ENCODE data around the gene PLCB1. TPM values are rescaled to one million over a fixed set of nuclear protein-coding genes. Genes with fewer than 3 reads are reported as not detected.
"Not testable (repeated sequence)": the region's sequence is repeated elsewhere in the genome, so short reads cannot be mapped to it uniquely, and the experiment has no call there.

PLCB1 gene
- total RNA-seq, 1 experiment from 2014 or later, result 0.06 TPM

DNA sequence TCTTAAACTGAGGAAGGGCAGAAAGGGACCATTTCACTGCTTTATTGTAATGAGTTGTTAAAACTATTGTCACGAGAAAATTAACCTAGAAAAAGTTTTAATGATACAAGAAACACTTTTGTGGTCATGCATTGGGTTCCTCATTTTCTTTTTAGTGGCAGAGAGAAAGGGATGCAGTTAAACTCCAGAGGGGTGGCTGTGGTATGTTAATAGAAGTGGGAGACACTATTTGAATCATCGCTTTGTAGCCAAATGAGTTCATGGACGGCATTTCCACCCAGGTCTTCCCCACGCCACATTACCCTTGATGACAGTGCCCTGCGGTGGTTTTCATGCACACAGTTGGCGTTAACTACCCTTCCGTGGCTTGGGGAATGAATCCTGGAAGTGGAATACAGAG lies 235.6 kb downstream of the PLCB1 start:
- DNase-seq (ENCODE audit: low read depth), result no peak

DNA sequence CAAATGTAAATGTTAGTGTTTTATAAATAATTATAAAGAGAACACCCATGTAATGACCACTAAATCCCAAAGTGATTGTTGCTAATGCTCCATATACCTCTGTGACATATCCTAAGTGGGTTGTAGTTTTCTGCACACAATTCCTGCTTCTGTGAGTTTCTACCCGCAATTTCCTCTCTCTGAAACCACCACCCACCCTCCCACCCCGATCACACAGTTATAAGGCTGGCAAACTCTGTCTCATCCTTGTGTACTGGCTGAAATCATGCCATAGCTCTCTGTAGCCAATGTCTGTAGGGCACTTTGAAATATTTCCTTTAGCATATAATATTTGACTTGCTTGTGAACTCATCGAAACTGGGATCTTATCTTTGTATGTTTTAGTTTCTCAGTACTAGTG lies 236.6 kb downstream of the PLCB1 start:
- DNase-seq (ENCODE audit: low read depth), result no peak

DNA sequence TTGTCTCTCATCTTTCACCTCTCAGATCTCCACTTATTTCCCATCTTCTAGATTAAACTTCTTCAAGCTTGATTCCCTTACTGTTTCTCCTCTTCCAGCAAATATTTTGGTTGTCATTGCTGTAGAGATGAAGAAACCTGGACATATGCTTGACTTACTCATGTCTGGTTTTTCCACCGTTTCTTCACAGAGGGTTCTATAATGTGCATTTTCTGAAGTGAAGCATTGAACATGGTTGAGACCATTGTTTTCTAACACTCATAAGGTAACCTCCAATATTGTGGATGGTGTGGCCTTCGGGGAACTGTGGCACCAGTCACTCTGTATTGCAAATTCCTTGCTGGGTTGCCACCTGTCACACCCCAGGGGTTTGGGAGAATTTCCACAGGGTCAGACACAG lies 237.2 kb downstream of the PLCB1 start:
- no peak for DNase-seq (ENCODE audit: low read depth)

DNA sequence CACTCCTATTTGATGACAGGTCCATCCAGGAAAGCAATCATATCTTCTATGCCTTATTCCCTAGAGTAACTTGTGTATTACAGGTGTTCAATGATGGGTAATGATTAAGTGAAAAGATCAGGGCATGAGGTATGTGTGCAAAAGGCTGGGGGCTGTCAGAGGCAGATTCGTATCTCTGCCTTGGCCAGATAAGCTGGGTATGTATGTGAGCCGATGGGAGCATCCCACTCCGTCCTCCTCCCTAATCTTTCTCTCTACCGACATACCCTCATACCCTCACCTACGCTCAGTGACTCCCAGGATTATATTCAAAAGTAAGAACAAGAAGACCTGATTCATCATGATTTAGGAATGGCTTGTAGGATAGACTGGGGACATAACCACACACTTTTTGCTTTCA lies 238.7 kb downstream of the PLCB1 start:
- no peak for DNase-seq (ENCODE audit: low read depth)

DNA sequence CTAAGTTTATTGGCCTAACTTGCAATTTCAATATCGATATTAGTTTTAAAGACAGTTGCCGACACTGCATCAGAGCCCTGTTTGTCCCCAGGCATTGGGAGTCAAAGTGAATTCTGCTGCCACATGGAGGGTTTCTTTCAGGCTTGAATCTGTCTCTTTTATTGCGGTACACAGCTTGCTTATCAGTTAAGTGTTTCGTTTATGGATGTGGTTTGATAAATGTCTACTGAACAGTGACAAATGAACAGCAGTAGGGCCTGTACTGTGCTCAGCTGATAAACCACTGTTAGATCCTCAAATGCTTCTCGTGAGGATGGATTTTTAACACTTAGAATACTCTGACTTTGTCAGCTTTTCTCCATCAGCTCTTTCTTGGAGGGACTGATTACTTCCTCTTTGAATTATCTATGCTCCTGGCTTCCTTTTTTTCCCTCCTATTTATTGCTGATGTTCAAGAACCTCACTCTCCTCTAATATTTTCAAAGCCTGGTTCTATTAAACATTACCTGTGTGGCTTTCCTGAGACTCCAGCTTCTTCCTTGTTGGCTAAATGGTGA lies 240.8 kb downstream of the PLCB1 start:
- no peak for DNase-seq (ENCODE audit: low read depth)

DNA sequence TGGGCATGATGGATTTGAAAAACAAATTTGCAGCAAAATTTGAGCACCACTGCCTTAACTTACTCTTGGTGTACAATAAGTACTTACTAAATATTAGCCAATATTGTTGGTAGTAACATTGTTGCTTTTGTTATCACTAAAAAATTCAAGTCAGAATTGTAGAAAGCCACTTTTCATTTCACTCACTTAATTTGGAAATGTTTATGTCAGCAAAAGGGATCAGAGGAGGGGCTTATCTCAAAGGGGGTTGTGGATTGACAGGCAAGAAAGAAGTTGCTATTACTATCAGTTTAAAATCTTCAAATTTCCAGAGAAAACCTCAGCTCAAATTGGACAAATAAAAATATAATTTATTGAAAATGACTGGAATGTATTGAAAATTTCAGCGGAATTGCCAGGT lies 241.5 kb downstream of the PLCB1 start:
- DNase-seq (ENCODE audit: low read depth), result no peak

DNA sequence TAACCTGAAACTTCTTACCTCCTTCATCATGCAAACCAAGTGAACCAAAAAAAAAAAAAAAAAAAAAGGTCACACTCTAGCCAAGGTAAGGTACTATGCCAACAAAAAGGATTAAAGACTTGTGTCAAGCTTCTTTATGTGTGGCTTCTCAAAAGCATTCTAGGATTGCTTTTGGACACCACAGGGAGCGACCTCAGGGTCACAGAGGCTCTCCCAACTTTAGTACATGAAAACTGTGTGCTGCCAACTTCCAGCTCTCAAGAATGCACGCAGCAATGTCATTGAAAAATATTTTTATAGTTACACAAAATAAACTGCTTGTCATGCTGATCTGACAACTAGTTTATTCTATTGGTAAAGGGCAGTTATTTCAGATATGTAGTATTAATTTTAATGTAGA lies 243.8 kb downstream of the PLCB1 start:
- DNase-seq (ENCODE audit: low read depth), result no peak

DNA sequence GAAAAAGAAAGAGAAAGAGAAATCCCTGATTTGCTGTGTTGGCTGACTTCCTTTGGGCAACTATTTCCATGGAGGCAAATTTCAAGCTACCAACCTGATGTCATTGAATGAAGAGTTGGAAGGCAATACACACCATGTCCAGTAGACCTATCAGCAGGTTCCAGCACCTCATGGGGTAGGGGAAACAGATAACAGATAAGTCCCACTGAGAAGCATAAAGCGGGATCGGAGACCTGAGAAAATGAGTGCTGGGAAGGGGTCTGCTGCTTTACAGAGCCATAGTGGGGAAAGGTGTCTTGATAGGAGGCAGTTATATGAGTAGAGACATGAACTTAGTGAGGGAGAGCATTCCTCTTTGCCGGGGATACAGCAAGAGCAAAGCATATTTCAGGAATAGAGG lies 244.9 kb downstream of the PLCB1 start:
- no peak for DNase-seq (ENCODE audit: low read depth)

DNA sequence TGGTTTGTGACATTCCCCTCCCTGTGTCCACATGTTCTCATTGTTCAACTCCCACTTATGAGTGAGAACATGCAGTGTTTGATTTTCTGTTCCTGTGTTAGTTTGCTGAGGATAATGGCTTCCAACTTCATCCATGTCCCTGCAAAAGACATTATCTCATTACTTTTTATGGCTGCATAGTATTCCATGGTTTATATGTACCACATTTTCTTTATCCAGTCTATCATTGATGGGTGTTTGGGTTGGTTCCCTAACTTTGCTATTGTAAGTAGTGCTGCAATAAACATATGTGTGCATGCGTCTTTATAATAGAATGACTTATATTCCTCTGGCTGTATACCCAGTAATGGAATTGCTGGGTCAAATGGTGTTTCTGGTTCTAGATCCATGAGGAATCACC lies 247.1 kb downstream of the PLCB1 start:
- not testable (repeated sequence) for DNase-seq (ENCODE audit: low read depth)

DNA sequence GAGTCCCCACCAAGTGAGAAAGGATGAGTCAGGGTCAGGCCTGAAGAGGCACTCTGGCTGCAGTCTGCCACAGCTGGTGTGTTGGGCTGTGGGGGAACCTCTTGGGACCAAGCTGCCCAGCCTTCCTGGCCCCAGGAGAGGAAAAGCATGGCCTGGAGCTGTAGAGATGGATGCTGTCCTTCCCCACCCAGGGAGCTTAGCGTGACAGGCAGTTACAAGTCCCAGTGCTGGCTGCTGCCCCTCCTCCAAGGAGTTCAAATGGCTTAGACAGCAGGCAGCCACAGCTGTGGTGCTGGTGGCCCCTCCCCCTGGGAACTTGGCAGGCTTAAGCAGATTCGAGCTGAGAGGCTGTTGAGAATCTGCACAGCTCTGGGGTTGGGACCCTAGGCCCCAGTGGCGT lies 253.2 kb downstream of the PLCB1 start:
- DNase-seq (ENCODE audit: low read depth), result no peak

DNA sequence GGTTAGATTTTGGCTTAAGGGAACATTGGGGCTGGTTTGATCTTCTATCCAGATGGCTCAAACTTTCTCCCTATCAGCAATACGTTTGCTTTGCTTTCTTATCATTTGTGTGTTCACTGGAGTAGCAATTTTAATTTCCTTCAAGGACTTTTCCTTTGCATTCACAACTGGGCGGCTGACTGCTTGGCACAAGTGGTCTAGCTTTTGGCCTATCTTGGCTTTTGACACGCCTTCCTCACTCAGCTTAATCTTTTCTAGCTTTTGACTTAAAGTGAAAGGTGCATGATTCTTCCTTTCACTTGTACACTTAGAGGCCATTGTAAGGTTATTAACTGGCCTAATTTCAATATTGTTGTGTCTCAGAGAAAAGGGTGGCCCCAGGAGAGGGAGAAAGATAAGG lies 254.9 kb downstream of the PLCB1 start:
- no peak for DNase-seq (ENCODE audit: low read depth)

DNA sequence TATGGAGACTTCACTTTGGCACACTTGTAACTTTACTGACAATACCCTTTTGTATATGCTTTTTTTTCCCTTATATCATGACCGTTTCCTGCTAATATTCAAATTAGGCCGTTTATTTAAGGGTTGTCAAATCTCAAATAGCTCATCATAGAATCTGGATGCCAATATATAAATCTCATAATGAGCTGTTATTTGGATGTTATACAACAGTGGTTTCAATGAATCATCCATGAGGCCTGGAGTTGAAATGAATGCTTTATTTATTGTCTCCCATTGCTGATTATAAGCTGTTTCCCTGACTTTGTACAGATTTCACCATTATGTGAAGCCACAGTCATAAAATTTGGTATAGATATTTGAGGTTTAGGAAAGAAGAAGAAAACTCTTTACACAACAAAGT lies 256.1 kb downstream of the PLCB1 start:
- no peak for DNase-seq (ENCODE audit: low read depth)

DNA sequence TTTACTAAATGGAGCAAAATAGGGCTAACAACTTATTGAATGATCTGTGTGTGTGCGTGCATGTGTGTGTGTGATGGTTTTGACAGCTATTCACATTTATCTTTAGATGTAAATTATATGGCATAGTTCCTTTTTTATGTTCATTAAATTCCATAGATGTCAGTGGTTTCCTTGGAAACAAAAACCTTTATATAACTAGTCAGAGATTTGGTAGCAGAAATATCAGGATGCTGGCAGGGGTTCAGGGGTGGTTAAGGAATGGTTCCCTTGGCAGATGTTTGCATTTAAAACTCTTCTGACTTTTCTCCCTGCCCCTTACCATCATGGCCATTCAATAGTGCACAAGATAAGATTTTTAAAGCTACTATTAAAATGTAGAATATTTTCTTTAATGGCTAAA lies 256.6 kb downstream of the PLCB1 start:
- no peak for DNase-seq (ENCODE audit: low read depth)

DNA sequence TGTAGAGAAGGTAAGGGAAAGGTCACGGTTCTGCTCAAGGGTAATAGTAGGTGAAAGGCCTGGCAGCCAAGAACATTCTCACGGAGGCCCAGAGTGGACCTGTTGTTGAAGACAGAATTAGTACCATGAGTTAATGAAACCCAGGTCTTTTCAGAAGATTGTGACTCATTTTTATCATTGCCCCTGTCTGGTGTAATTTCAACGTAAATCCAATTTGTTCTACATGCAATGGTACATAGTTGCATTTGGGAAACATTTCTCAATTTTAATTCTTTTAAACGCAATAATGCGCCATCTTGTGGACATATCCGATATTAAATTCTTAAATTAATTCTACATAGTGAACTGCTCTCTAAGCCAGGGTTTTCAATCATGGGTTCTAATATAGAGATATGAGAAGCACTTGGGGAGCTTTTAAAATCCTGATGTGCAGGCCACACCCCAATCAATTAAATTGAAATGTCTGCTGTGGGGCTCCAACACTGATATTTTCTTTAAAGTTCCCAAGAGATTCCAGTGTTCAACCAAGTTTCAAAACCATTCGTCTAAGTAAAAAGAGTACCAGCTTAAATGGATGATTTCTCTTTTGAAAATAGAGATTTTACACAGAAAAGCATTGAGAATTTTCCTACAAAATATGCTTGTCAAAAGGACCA lies 257.4 kb downstream of the PLCB1 start:
- DNase-seq (ENCODE audit: low read depth), result peak; percentile 15

DNA sequence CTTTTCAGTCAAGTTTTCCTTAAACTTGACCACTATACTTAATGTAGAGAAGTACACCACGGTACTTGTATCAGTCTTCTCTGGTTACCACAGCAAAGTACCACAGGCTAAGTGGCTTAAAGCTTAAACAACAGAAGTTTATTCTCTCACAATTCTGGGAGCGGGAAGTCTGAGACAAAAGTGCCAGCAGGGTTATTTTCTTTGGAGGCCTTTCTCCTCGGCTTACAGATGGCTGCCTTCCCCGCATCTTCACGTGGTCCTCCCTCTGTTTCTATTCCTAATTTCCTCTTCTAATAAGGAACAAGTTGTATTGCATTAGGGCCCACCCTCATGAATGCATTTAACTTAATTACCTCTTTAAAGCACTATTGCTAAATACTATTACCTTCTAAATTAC lies 258.0 kb downstream of the PLCB1 start:
- DNase-seq (ENCODE audit: low read depth), result no peak

DNA sequence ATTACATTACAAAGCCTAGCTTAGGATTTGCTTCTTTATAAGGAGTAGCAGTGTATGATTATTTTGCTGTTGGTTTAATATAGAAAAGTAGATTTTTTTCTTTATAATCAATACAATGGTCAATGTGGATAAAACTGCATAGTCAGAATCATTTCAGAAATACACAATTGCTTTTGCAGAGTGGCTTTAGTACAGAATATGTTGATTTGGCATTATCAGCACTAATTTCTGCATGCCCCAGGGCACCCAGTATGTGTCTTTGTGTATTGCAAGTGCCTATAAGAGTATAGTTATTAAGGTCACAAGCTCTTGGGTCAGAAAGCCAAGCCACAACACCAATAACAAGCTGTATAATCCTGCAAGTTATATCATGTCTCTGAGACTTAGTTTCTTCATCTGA lies 258.4 kb downstream of the PLCB1 start:
- no peak for DNase-seq (ENCODE audit: low read depth)

DNA sequence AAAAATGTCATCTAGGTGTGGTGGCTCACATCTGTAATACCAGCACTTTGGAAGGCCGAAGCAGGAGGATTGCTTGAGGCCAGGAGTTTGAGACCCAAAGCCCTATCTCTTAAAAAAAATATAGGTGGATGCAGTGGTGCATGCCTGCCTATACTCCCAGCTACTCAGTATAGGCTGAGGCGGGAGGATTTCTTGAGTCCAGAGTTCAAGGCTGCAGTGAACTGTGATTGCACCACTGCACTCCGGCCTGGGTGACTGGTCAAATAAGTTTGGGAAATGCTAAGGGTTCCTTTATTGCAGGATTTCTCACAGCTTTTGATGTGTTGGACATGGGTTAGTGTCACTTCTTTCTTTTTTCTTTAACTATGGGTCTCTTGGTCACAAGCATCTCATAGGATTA lies 261.3 kb downstream of the PLCB1 start:
- no peak for DNase-seq (ENCODE audit: low read depth)

DNA sequence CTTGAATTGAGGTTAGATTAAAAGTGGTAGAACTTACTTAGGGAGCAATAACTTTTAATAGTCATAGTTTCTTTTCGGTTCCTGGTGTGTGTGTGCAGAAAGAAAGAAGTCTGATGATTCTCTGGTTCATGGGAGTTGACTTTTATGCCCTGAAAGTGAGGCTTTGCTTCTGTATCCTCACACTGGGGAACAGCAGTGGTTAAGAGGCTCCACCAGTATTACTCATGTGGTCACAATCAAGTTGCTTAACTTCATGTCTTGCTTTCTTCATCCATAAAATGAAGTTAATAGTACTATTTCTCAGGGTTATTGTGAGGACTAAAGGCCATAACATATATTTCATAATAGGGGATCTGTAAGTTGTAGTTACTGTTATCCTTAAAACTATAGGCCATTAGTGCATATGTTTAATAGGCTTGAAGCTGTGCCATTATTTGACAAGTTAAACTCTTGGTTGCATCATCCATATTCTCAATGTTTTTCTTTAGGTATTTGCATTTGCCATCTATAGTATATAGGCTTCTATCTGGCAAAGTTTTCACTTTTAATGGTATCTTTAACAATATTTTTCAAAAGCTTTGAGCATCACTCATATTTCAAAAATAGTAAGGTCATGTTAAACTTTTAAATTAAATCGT lies 262.4 kb downstream of the PLCB1 start:
- peak; percentile 1 for DNase-seq (ENCODE audit: low read depth)

DNA sequence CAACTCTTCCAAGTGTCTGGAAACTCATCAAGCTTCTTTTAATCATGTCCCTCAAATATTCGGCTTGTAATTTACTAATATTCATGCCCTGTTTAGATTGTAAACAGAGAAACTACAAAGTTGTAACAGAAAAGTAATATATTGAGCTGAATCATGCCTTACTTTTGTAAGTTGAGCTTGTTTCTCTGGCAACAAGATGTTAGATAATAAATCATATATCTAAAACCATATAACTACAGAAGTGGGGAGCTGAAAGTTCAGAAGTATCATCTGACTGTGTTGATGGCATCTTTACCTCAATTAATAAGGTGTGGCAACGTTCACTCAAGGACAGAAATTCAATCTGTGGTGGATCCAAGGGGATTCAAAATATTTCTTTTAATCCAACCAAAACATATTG lies 263.9 kb downstream of the PLCB1 start:
- DNase-seq (ENCODE audit: low read depth), result no peak

DNA sequence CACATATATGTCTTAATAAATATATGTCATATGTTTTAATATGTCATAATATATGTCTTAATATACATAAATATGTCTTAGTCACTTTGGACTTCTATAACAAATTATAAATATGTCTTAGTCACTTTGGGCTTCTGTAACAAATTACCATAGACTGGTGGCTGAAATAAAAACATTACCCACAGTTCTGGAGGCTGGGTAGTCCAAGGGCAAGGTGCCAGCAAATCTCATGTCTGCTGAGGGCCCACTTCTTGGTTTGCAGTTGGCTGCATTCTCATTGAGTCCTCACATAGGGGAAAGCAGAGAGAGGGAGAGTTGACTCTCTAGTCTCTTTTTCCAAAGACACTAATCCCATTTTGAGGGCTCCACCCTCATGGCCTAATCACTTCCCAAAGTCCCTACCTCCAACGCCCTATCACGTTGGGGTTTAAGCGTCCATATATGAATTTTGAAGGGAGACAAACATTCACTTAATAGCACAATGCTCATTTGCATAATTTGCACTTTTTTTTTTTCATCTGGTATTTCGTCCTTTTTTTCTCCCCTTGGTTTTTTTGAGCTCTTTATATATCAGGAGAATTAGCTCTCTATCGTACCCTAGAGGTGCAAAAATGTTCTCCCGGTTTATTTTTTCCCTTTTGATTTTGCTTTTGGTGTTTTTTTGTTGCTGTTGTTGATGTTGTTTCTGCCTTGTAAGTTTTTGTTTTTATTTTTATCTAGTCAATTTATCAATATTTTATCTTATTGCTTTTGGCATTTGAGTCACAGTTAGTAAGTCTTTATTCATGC lies 266.4 kb downstream of the PLCB1 start:
- no peak for DNase-seq (ENCODE audit: low read depth)

DNA sequence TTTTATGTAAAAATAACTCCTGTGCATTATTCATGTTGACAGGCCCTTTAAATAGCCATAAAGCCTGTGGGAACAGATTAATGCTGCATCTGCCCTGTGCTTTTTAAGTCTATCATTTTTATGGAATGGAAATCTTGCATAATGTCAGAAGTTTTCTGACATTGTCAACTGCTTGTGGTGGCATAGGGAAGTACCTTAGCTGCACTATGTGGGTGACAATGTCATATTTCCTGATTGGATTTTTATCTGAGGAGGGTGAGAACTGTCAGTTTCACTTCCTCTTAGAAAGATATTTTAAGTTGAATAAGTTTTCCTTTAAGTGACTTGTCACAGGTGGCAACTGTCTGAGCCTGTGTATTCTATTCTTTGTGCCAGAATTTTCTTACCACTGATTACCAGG lies 267.9 kb downstream of the PLCB1 start:
- DNase-seq (ENCODE audit: low read depth), result no peak

DNA sequence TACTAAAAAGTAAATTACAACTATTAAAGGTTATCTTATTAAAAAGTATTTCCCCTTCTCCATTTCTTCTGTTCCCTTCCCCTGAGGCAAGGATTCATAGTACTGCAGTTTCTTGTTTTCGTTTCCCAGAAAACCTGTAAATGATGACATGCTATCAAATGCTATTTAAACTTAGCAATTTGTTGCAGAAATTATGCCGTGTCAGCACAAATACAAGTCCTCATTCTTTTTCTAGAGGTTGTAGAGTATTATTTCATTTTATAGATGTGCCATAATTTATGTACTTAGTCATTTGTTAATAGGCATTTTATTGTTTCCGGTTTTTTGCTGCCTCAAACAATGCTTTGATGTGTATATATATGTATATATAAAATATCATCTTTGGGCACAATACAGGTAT lies 268.4 kb downstream of the PLCB1 start:
- no peak for DNase-seq (ENCODE audit: low read depth)

DNA sequence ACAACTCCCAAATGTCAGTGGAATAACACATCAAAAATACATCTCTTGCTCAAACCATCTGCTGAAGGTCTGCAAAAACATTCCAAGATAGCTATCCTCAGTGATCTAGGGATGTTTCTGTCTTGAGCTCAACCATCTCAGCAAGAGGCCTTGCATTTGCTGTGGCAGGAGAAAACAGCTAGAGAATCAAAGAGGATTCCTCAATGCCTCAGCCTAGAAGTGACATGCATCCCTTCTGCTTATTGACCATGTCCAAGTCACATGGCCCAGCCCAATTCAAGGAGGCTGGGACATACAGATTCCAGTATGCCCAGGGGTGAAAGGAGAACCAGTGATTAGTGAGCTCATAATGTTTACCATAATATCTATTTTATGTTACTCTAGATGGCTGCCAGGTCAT lies 269.5 kb downstream of the PLCB1 start:
- no peak for DNase-seq (ENCODE audit: low read depth)
